H9 (cell line): ENCODE measurements around the gene ZMYM2. TPM values are rescaled to one million over a fixed set of nuclear protein-coding genes. Genes with fewer than 3 reads are reported as not detected.

Experiments
- DNase-seq: peaks from one replicate; pipeline ENCODE4 v3.0.0-alpha.2; 2017
- H2AFZ ChIP-seq: one replicate; pipeline ENCODE4 v1.6.1; 2013; ENCODE audit warnings: mild to moderate bottlenecking, low read length, control low read depth, moderate library complexity
- H2AK5ac ChIP-seq: 2 replicates; pipeline ENCODE4 v1.6.1; 2013; ENCODE audit warnings: low read length, control low read depth, mixed read lengths; ENCODE audit not compliant: insufficient read length
- H2BK120ac ChIP-seq: one replicate; pipeline ENCODE4 v1.6.1; 2013; ENCODE audit warnings: low read depth, mild to moderate bottlenecking, low read length, control low read depth, inconsistent platforms; ENCODE audit not compliant: poor library complexity, severe bottlenecking
- H2BK12ac ChIP-seq: 2 replicates; pipeline ENCODE4 v1.6.1; 2013; ENCODE audit warnings: low read length, control low read depth, mixed read lengths, low read depth; ENCODE audit not compliant: insufficient read length
- H2BK15ac ChIP-seq: 2 replicates; pipeline ENCODE4 v1.6.1; 2013; ENCODE audit warnings: low read depth, low read length, control low read depth
- H2BK20ac ChIP-seq: one replicate; pipeline ENCODE4 v1.6.1; 2013; ENCODE audit warnings: low read depth, mild to moderate bottlenecking, low read length, control low read depth, inconsistent platforms; ENCODE audit not compliant: poor library complexity, severe bottlenecking
- H2BK5ac ChIP-seq: 2 replicates; pipeline ENCODE4 v1.6.1; 2013; ENCODE audit warnings: low read length, control low read depth, mixed read lengths; ENCODE audit not compliant: insufficient read length
- H3K14ac ChIP-seq: 2 replicates; pipeline ENCODE4 v1.6.1; 2013; ENCODE audit warnings: low read length, control low read depth; ENCODE audit not compliant: insufficient read depth
- H3K18ac ChIP-seq: 2 replicates; pipeline ENCODE4 v1.6.1; 2013; ENCODE audit warnings: low read depth, mild to moderate bottlenecking, mixed read lengths, low read length, control low read depth; ENCODE audit not compliant: insufficient read length
- H3K23ac ChIP-seq: 2 replicates; pipeline ENCODE4 v1.6.1; 2013; ENCODE audit warnings: low read length, control low read depth, mixed read lengths, low read depth; ENCODE audit not compliant: insufficient read length
- H3K23me2 ChIP-seq: 2 replicates; pipeline ENCODE4 v1.6.1; 2013; ENCODE audit warnings: low read depth, mild to moderate bottlenecking, mixed read lengths, low read length, control low read depth; ENCODE audit not compliant: insufficient read length, poor library complexity, severe bottlenecking
- H3K27ac ChIP-seq: 2 replicates; pipeline ENCODE4 v1.5.1; 2013; ENCODE audit warnings: low read length, control low read depth, mixed read lengths, low read depth; ENCODE audit not compliant: insufficient read length
- H3K27me3 ChIP-seq: 2 replicates; pipeline ENCODE4 v1.6.1; 2013; ENCODE audit warnings: low read length, control low read depth, inconsistent platforms; ENCODE audit not compliant: insufficient read depth
- H3K4ac ChIP-seq: 2 replicates; pipeline ENCODE4 v1.6.1; 2013; ENCODE audit warnings: low read depth, mild to moderate bottlenecking, control low read depth, inconsistent platforms, low read length, moderate library complexity
- H3K4me1 ChIP-seq: 2 replicates; pipeline ENCODE4 v1.6.1; 2013; ENCODE audit warnings: low read length, control low read depth, inconsistent platforms; ENCODE audit not compliant: insufficient read depth
- H3K4me2 ChIP-seq: 2 replicates; pipeline ENCODE4 v1.6.1; 2013; ENCODE audit warnings: low read length, control low read depth, mixed read lengths; ENCODE audit not compliant: insufficient read length, insufficient read depth
- H3K56ac ChIP-seq: 2 replicates; pipeline ENCODE4 v1.6.1; 2013; ENCODE audit warnings: low read depth, mild to moderate bottlenecking, mixed read lengths, low read length, control low read depth; ENCODE audit not compliant: insufficient read length
- H3K79me1 ChIP-seq: 2 replicates; pipeline ENCODE4 v1.6.1; 2013; ENCODE audit warnings: low read depth, mild to moderate bottlenecking, moderate library complexity, low read length, control low read depth, inconsistent platforms; ENCODE audit not compliant: insufficient read depth, poor library complexity, severe bottlenecking
- H3K79me2 ChIP-seq: 2 replicates; pipeline ENCODE4 v1.6.1; 2013; ENCODE audit warnings: low read length, control low read depth, inconsistent platforms; ENCODE audit not compliant: insufficient read depth
- H3K9ac ChIP-seq: 2 replicates; pipeline ENCODE4 v1.6.1; 2013; ENCODE audit warnings: low read length, control low read depth, mixed read lengths; ENCODE audit not compliant: insufficient read length; ENCODE audit errors: extremely low read depth
- H3K9me3 ChIP-seq: one replicate; pipeline ENCODE4 v1.6.1; 2013; ENCODE audit warnings: low read depth, low read length, inconsistent platforms; ENCODE audit not compliant: control insufficient read depth
- H3T11ph ChIP-seq: one replicate; pipeline ENCODE4 v1.6.1; 2013; ENCODE audit warnings: mild to moderate bottlenecking, low read length, control low read depth, inconsistent platforms
- H4K20me1 ChIP-seq: one replicate; pipeline ENCODE4 v1.6.1; 2013; ENCODE audit not compliant: control insufficient read depth, insufficient read length, insufficient read depth
- H4K5ac ChIP-seq: 2 replicates; pipeline ENCODE4 v1.6.1; 2013; ENCODE audit warnings: low read depth, mild to moderate bottlenecking, mixed read lengths, low read length, control low read depth; ENCODE audit not compliant: insufficient read length
- H4K8ac ChIP-seq: replicated peaks from 2 replicates; pipeline ENCODE4 v1.6.1; 2013; ENCODE audit warnings: low read length, control low read depth, mixed read lengths, low read depth; ENCODE audit not compliant: insufficient read length
- H4K91ac ChIP-seq: 2 replicates; pipeline ENCODE4 v1.6.1; 2013; ENCODE audit warnings: low read depth, mild to moderate bottlenecking, moderate library complexity, mixed read lengths, low read length, control low read depth; ENCODE audit not compliant: insufficient read length
- H3K27ac Mint-ChIP-seq, 3 experiments: 2 replicates in 2 of 3; 3 replicates in 1 of 3; pipeline ENCODE4 v1.8.0; 2020 to 2021; ENCODE audit warnings: mixed read lengths in 3 of 3, mild to moderate bottlenecking in 1 of 3, moderate library complexity in 1 of 3
- H3K27me3 Mint-ChIP-seq: 2 replicates; pipeline ENCODE4 v1.8.0; 2021; ENCODE audit warnings: low read depth, mild to moderate bottlenecking, moderate library complexity, mixed read lengths
- H3K36me3 Mint-ChIP-seq, 3 experiments: 2 replicates in 2 of 3; 3 replicates in 1 of 3; pipeline ENCODE4 v1.8.0; 2020 to 2021; ENCODE audit warnings: low read depth in 3 of 3, mixed read lengths in 3 of 3; ENCODE audit not compliant: insufficient read depth in 1 of 3
- H3K4me1 Mint-ChIP-seq, 2 experiments: 2 replicates each; pipeline ENCODE4 v1.8.0; 2020; ENCODE audit warnings: mixed read lengths in 2 of 2
- H3K4me3 Mint-ChIP-seq, 2 experiments: 2 replicates in 1 of 2; 3 replicates in 1 of 2; pipeline ENCODE4 v1.8.0; 2020 to 2021; ENCODE audit warnings: mild to moderate bottlenecking in 2 of 2, mixed read lengths in 2 of 2, moderate library complexity in 1 of 2
- H3K9me3 Mint-ChIP-seq, 2 experiments: 2 replicates in 1 of 2; 3 replicates in 1 of 2; pipeline ENCODE4 v1.8.0; 2020; ENCODE audit warnings: mild to moderate bottlenecking in 2 of 2, mixed read lengths in 2 of 2, moderate library complexity in 1 of 2
- WGBS: extraction: QIAGEN DNeasy Blood & Tissue Kit; methylation state at CpG from one replicate; pipeline ENCODE4 v1.1.7; 2013; ENCODE audit warnings: missing lambda C conversion rate, low lambda C conversion rate, mixed read lengths; ENCODE audit not compliant: insufficient read length; ENCODE audit errors: extremely low coverage; 5-methylcytosine and 5-hydroxymethylcytosine counted together
- total RNA-seq: library from RNA; stranded (reverse); gene quantifications from 2 replicates; pipeline ENCODE4 v1.2.1, GENCODE V29; 2021
- TF ChIP-seq, protein P1 (sequence below): fragments of 200-600 bp; sonication (generic); conservative IDR thresholded peaks from 3 replicates; pipeline ENCODE4 v1.8.0; 2021; ENCODE audit warnings: antibody characterized with exemption, mild to moderate bottlenecking

The ZMYM2 gene
- total RNA-seq, 1 experiment from 2014 or later = 173 TPM

DNA sequence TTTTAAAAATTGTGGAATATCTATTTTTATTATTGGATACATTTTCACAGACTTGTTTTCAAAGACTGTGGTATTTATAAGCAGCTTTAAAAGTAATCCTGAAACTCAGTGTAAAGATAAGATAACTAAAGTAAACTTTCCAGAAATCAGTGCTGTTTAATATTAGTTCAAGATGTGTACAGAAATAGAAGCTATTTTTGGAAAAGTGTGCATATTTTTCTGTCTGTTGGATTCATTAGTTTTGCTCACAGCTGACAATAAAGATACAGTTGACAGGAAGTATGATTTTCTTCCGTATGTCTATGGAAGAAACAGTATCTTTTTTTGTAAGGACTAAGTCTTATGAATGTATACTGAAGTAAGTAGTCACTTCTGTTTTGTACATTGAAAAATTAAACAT, 116.4 kb downstream of the ZMYM2 start:
- H3K27me3 ChIP-seq = no peaks in the 10 kb centered on the region
- H3K4me1 ChIP-seq = no peaks in the 10 kb centered on the region
- no peak overlapping the region for H4K5ac ChIP-seq
- no peaks in the 10 kb centered on the region for H3K79me1 ChIP-seq
- Mint-ChIP-seq H3K27me3 (no peaks in the 10 kb centered on the region), H3K4me1 (no peaks in the 10 kb centered on the region), H3K36me3 (peaks cover 26 to 66% (median 62%) of the 10 kb centered on the region in 3 experiments; a peak in 6 of 7 replicates), H3K9me3 (no peaks in the 10 kb centered on the region), H3K27ac (0 out of 7 replicates have a peak overlapping the region, but pooled peaks of 1 of the 3 experiments have one; percentile 39), H3K4me3 (no peak overlapping the region)
- H3K9ac ChIP-seq = no peak overlapping the region
- H4K8ac ChIP-seq = no peak overlapping the region
- H3K23ac ChIP-seq = no peak overlapping the region
- H3K23me2 ChIP-seq = no peaks in the 10 kb centered on the region
- no peak overlapping the region for H2AFZ ChIP-seq
- no peak overlapping the region for H3K27ac ChIP-seq
- TF ChIP-seq, protein P1, sequence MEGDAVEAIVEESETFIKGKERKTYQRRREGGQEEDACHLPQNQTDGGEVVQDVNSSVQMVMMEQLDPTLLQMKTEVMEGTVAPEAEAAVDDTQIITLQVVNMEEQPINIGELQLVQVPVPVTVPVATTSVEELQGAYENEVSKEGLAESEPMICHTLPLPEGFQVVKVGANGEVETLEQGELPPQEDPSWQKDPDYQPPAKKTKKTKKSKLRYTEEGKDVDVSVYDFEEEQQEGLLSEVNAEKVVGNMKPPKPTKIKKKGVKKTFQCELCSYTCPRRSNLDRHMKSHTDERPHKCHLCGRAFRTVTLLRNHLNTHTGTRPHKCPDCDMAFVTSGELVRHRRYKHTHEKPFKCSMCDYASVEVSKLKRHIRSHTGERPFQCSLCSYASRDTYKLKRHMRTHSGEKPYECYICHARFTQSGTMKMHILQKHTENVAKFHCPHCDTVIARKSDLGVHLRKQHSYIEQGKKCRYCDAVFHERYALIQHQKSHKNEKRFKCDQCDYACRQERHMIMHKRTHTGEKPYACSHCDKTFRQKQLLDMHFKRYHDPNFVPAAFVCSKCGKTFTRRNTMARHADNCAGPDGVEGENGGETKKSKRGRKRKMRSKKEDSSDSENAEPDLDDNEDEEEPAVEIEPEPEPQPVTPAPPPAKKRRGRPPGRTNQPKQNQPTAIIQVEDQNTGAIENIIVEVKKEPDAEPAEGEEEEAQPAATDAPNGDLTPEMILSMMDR = no peak
- no peaks in the 10 kb centered on the region for H3K9me3 ChIP-seq
- H3K56ac ChIP-seq = no peak overlapping the region
- H4K91ac ChIP-seq = no peak overlapping the region
- no peak overlapping the region for H3K18ac ChIP-seq
- H3K4me2 ChIP-seq = no peak overlapping the region
- no peak overlapping the region for H3T11ph ChIP-seq
- H2BK20ac ChIP-seq = no peak overlapping the region
- H2BK5ac ChIP-seq = no peak overlapping the region
- H3K79me2 ChIP-seq = no peaks in the 10 kb centered on the region
- WGBS = no CpG with 5 or more reads among the region's 1 CpG
- no peak overlapping the region for H3K4ac ChIP-seq
- H2BK12ac ChIP-seq = no peak overlapping the region
- no peak overlapping the region for H3K14ac ChIP-seq
- DNase-seq = no peak
- H4K20me1 ChIP-seq = no peaks in the 10 kb centered on the region
- H2BK15ac ChIP-seq = no peak overlapping the region
- H2AK5ac ChIP-seq = no peak overlapping the region
- no peak overlapping the region for H2BK120ac ChIP-seq
